NCI-H2107 (cell line): ENCODE results near the gene RANBP1.
A peak's percentile ranks its signal among the peaks of the same experiment; 100 is the strongest.
"Not testable (repeated sequence)": the region's sequence is repeated elsewhere in the genome, so short reads cannot be mapped to it uniquely, and the experiment has no call there.

Source experiments
- DNase-seq: peaks from one replicate; lab custom pipeline; 2025; lab: John Stamatoyannopoulos, UW

Gene RANBP1

GRCh38 chr22:20154602-20155187 is 38.8 kb downstream of the RANBP1 start:
- DNase-seq, result no peak

- DNase-seq, result no peak
Observed at GRCh38 chr22:20155330-20156041, 39.6 kb downstream of the RANBP1 start.

- no peak for DNase-seq
Observed at GRCh38 chr22:20156042-20156389, 40.1 kb downstream of the RANBP1 start.

GRCh38 chr22:20156611-20157429 is 40.9 kb downstream of the RANBP1 start:
- DNase-seq, result peak; percentile 29

GRCh38 chr22:20157430-20158183 is 41.7 kb downstream of the RANBP1 start:
- no peak for DNase-seq

GRCh38 chr22:20158391-20159036 is 42.6 kb downstream of the RANBP1 start:
- DNase-seq, result no peak

DNA sequence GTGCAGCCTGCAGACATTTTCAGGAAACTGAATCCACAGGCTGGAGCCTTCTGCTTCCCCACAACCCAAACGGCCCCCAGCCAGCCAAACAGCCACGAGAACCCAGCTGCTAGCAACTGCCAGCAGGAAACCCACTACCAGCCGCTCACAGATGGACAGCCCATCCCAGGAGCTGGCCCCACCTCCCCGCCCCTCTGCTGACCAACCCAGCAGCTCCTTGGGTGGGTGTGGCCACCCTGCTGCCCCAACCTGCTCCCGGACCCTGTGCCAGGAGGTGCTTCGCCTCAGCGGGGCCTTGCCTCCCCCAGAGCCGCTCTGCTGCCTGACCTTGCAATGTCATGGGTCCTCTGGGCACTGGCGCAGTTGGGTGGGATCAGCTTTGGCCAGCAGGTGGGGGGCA is 43.2 kb downstream of the RANBP1 start:
- DNase-seq, result no peak

DNA sequence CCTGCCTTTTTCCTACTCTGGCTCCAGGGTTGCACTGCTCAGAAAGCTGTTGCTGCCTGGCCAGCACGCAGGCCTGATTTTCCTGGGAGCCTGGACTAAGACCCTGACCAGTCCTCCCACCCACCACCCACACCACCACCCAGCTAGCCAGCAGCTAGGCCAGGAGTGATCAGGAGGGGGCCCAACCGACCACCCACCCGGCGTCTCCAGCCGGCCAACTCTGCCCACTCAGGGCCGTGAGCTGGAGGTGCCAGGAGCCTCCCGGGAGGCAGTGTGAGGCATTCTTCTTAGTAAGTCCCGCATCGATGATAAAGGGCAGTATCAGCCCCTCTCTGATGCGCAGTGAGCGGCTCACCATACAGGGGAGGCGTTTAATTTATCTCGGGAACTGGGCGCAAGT is 43.6 kb downstream of the RANBP1 start:
- not testable (repeated sequence) for DNase-seq

- DNase-seq, result no peak
Observed at GRCh38 chr22:20160041-20160440, 44.1 kb downstream of the RANBP1 start.

GRCh38 chr22:20164863-20165262 is 49.0 kb downstream of the RANBP1 start:
- DNase-seq, result no peak

DNA sequence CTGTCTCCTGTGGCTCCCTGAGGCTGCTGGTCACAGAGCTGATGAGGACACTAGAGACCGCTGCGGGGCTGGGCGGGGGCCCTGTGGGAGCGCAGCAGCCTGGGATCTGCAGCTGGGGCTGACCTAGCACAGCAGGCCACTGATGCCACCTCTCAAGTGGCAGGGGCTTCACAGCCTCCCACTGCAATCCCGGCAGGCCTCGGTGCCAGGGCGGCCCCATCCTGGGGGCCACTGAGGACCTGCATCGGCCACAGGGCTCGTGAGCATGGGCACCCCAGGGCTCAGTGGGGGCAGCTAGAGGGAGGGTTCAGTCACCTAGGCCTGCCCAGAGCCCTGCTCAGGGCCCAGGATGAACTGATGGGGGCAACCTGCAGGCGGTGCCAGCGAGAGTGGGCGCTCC is 49.5 kb downstream of the RANBP1 start:
- DNase-seq, result no peak

DNA sequence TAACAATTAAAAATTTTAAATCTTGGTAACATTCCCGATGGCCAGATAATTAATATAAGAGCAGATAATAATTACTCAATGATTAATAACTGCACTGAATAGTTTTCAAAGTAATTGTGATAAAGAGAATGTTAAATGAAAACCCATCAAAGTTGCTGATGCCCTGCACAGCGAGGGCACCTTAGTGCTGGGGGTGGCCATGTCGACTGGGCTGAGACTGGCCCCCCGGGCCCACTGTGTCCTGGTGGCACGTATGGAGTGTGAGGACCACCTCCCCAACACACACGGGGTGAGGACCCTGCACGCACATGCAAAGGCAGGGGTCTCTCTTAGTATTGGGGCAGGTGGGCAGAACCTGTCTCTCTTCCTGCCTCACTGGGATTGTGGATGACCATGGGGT is 50.0 kb downstream of the RANBP1 start:
- no peak for DNase-seq

- no peak for DNase-seq
Observed at GRCh38 chr22:20166703-20167102, 50.8 kb downstream of the RANBP1 start.

- DNase-seq, result no peak
Observed at GRCh38 chr22:20167643-20168322, 51.9 kb downstream of the RANBP1 start.

- DNase-seq, result no peak
Observed at GRCh38 chr22:20169253-20169822, 53.4 kb downstream of the RANBP1 start.

DNA sequence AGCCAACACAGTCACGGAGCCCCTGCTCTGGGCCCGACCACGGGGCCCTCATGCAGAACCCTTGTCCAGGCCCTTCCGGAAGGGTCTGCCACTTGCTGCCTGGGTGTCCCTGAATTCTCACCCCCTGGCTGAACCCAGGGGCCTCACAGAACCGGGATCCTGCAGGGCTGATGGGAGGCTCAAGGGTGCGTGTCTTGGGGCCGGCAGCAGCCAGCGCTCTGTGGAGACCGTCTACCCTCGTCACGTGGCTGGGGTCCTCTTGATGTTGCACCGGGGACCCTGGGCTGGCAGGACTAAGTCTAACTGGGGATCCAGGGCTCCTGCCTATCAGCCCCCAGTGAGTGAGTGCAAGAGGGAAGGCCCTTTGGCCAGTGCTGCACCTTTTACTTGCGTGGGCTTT is 54.3 kb downstream of the RANBP1 start:
- no peak for DNase-seq

DNA sequence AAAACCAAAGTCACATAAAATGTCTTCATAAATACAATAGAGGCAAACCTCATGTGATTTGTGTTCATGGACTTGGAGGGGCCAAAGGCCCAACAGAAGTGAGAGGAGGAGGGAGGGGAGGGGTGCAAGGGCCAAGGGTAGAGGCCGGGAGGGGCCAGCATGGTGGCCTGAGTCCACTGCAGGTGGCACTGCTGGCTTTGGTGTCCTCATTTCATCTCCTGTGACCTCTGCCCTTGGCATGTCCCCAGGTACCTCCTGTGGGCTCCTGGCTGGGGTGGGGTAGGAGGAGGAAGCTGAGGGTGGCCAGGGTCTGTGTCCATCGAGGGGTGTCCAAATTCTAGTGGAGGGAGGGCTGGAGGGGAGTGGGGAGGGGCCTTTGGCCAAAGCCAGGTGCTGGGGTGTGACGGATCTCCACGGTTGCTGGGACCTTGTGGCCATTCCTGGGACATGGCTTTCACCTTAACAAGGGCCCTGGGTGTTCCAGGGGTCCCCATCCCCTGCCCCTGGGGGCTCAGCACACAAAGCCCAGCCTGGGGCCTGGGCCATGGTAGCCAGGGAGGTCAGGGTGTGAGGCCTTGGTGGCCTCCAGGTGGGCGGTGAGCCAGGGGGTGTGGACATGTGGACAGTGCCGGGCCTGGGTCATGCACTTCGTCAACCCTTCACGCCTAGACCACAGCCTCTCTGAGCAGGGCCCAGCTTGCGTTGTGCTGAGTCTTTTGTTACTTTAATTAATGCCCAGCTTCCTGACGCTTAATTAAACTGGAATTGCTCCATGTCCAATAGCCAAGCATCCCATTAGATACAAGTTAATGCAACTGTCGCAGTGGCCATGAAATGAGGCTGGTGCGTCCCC is 55.6 kb downstream of the RANBP1 start:
- DNase-seq, result no peak

DNA sequence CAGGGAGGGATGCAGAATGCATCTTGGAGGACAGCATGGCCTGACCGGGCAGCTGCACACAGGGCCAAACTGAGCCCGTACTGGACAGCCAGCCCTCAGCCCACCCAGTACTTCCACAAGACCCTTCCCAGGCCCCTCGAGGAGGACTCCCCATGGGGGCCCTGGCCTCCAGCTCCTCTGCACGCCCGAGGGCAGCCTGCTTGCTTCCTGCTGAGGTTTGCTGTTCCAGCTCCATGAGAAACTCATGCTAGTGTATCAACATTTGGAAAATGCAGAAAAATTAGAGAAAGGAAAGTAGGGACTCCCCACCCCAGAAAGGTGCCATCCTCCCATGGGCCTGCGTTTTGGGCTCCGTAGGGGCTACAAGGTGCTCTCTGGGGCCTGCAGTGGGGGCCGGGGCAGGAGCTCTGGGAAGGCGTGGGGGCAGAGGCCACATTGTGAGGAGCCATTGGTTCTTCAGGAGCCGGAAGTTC is 56.3 kb downstream of the RANBP1 start:
- DNase-seq, result no peak

DNA sequence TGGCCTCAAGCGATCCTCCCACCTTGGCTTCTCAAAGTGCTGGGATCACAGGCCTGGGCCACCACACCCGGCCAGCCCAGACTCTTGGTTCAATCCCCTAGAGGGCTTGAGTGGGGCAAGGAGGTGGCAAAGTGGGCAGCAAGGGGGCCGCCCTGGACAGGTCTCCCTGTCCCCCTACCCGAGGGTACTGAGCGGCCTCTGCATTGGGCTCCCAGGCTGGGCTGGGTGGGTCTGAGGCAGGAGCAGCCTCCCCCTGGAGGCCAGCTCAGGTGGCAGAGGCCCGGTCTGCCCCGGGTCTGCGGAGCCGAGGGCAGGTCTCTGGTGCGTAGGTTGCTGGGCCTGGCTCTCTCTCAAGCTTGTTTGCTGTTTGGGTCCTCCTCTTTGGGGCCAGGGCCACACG is 57.3 kb downstream of the RANBP1 start:
- DNase-seq, result no peak

GRCh38 chr22:20173772-20174171 is 57.9 kb downstream of the RANBP1 start:
- DNase-seq, result no peak
